ENCODE results near the gene STPG3.

GRCh38 chr9:137233143-137233980 is 17.7 kb upstream of the STPG3 start:
- no peak for TF ChIP-seq CEBPB (IDR thresholded peaks at IDR 0.05; ENCODE audit: low read depth, low read length)
- TF ChIP-seq CTCF (conservative IDR thresholded peaks at IDR 0.05; ENCODE audit: low read depth, low read length), result no peak
- no peak for TF ChIP-seq CHD1 (IDR thresholded peaks at IDR 0.05; ENCODE audit: low read depth, low read length)
- no peak for TF ChIP-seq POLR2A (IDR thresholded peaks at IDR 0.05; ENCODE audit: low read depth, low read length)
- no peak for TF ChIP-seq NFE2L2 (IDR thresholded peaks at IDR 0.05; ENCODE audit: low read depth, low read length)
- no peak for TF ChIP-seq RAD21 (IDR thresholded peaks at IDR 0.05; ENCODE audit: low read length)
- no peak for TF ChIP-seq BHLHE40 (IDR thresholded peaks at IDR 0.05; ENCODE audit: low read depth, low read length)
- no peak for TF ChIP-seq ELK1 (IDR thresholded peaks at IDR 0.05; ENCODE audit: borderline replicate concordance, low read depth, low read length)
- TF ChIP-seq MAFK (IDR thresholded peaks at IDR 0.05; ENCODE audit: low read depth, low read length), result no peak
- no peak for TF ChIP-seq SMC3 (IDR thresholded peaks at IDR 0.05; ENCODE audit: low read depth, low read length)
- no peak for TF ChIP-seq USF2 (IDR thresholded peaks at IDR 0.05; ENCODE audit: low read depth, low read length)

Measured in IMR-90 (cell line).